Heart left ventricle (tissue), 16 donors: Measurements from ENCODE around the gene NIPAL3. TPM values are rescaled to one million over a fixed set of nuclear protein-coding genes. Genes with fewer than 3 reads are reported as not detected.
A peak's percentile ranks its signal among the peaks of the same experiment; 100 is the strongest.
"Not testable (repeated sequence)": the region's sequence is repeated elsewhere in the genome, so short reads cannot be mapped to it uniquely, and the experiment has no call there.

ENCODE experiments used
- ATAC-seq, 4 donors: fragments of 200-7000 bp; cut with Tn5 transposase; one replicate each; pipeline ENCODE4 v1.9.1; 2020 to 2022; ENCODE audit warnings: moderate library complexity in 4 of 4, mild to moderate bottlenecking in 3 of 4, moderate number of reproducible peaks in 1 of 4
- DNase-seq, 5 donors: peaks; one replicate each; pipeline ENCODE4 v3.0.0-alpha.2; 2020
- H3K27ac ChIP-seq, 12 donors: fragments of 200-600 bp; sonication (generic) in 4 of 12; one replicate each; pipeline versions ENCODE4 v1.5.0 to v1.8.0; 2016 to 2022; ENCODE audit warnings: mild to moderate bottlenecking in 2 of 12
- H3K27me3 ChIP-seq, 9 donors: fragments of 200-600 bp; sonication (generic) in 2 of 9; one replicate each; pipeline versions ENCODE4 v1.5.1 to v1.8.0; 2016 to 2022; ENCODE audit warnings: mild to moderate bottlenecking in 3 of 9
- H3K36me3 ChIP-seq, 9 donors: fragments of 200-600 bp; sonication (generic) in 2 of 9; one replicate each; pipeline versions ENCODE4 v1.5.0 to v1.8.0; 2018 to 2022; ENCODE audit warnings: mild to moderate bottlenecking in 2 of 9
- H3K4me1 ChIP-seq, 12 donors: fragments of 200-600 bp; sonication (generic) in 4 of 12; one replicate each; pipeline versions ENCODE4 v1.5.0 to v1.8.0; 2016 to 2022; ENCODE audit warnings: mild to moderate bottlenecking in 3 of 12
- H3K4me3 ChIP-seq, 12 donors: fragments of 200-600 bp; sonication (generic) in 4 of 12; one replicate each; pipeline versions ENCODE4 v1.5.0 to v1.8.0; 2017 to 2022; ENCODE audit warnings: mild to moderate bottlenecking in 9 of 12, moderate library complexity in 4 of 12
- H3K9me3 ChIP-seq, 12 donors: fragments of 200-600 bp; sonication (generic) in 4 of 12; one replicate each; pipeline versions ENCODE4 v1.5.0 to v1.8.0; 2016 to 2022; ENCODE audit warnings: mild to moderate bottlenecking in 1 of 12
- POLR2A ChIP-seq, 2 donors: fragments of 450-650 bp; IDR thresholded peaks; one replicate each; pipeline ENCODE4 v1.6.1; 2017; ENCODE audit warnings: antibody characterized with exemption in 2 of 2, mild to moderate bottlenecking in 2 of 2, moderate library complexity in 2 of 2
- WGBS, 4 donors: extraction: QIAGEN DNeasy Blood & Tissue Kit in 2 of 4; methylation state at CpG; one replicate each; pipeline versions ENCODE4 v1.1.5 to v1.1.7; 2013 to 2018; 5-methylcytosine and 5-hydroxymethylcytosine counted together
- intact Hi-C, 10 donors: fragments of 100-400 bp; cut with DNase I; formaldehyde crosslinking; loops; one replicate each; pipeline versions ENCODE4 v1.11.1 to v1.14.2; 2022
- polyA plus RNA-seq, 2 donors: library from polyadenylated mRNA; stranded (reverse); fragments of 200-250 nt; gene quantifications; one replicate each; pipeline ENCODE4 v1.2.3, GENCODE V29; 2013
- total RNA-seq, 9 donors: library from RNA; depleted of rRNA in 2 of 9; stranded (reverse); fragments of >200 nt in 2 of 9; fragmentation: NEBNext Ultra II Directional in 3 of 9; extraction: Animal tissue kit (Norgen Biotek cat#: 25700) in 3 of 9; gene quantifications; one replicate each; pipeline versions ENCODE4 v1.1.0 to v1.2.4, GENCODE V29; 2016 to 2023
- TF ChIP-seq, protein P1 (sequence below), 12 donors: fragments of 200-600 bp; sonication (generic) in 4 of 12; IDR thresholded peaks; one replicate each; pipeline versions ENCODE4 v1.5.0 to v1.8.0; 2018 to 2022; ENCODE audit warnings: antibody characterized with exemption in 12 of 12, mild to moderate bottlenecking in 5 of 12
- donor health status: ischemic (EF 13 %, LVEDD 7.1; RV severe dilation, severe dysfunction).
- donor health status: healthy with polysubstance abuse.
- donor health status: DM: no; HTN: yes; CAD: no.
- donor health status: DM: no; HTN: no; CAD: no.
- donor health status: ischemic (EF 25% LVEDD 6.9; RV normal size, moderate dysfunction).
- donor health status: ischemic (EF 25% LVEDD 5.7; RV mildly dilated, moderate dysfunction).
- donor health status: healthy.
- donor health status: DM: yes; HTN: yes; CAD: no.
- donor health status: ischemic (EF 35%, LVEDD 5.7; RV mildly dilated, moderate dysfunction).
- donor health status: nonischemic (EF 11% LVEDD 7.7; RV severe dilation, severe dysfunction).
- donor health status: DM: yes; HTN: yes; CAD: no.
- donor health status: PGD.
- donor health status: ischemic (EF 29% LVEDD 5.4; RV normal size, mild dysfunction).
- donor health status: nonischemic (EF 23%, LVEDD 6.1; RV moderate dilation, normal function).

Gene NIPAL3
- total and polyA plus RNA-seq, 11 donors = 9.8 to 48.3 (median 27.8) TPM

DNA sequence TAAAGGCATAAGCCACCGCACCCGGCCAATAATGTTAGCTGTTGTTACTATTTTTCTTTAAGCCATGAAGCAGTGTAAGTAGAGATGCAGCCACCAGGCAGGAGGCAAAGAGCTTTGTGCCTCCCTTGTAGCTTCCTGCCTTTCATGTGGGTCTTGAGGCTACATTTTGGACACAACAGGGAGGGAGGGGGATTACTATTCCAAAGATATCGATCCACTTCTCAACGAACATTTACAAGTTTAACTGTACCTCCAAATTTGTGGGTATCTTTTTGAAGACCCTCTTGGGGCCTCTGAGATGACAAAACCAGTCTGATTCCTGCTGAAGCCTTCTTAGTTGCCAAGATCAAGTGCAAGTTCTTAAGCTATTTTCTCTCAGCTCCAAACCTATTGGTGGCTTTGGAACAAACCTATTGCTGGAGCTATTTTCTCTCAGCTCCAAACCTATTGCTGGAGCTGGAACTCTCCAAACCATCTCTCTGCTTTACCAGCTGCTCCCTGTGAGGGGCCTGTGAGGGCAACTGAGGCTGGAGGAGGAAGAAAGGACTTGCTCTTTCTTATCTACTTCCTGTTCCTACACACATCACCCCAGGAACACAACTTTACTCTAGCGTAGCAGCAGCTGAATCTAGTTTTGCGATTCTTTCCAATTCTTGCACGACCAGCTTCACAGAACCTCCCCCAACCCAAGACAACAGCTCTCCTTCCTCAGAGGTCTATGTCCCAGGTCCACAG, 70.9 kb downstream of the NIPAL3 start:
- no peak overlapping the region for H3K4me3 ChIP-seq
- peak overlapping the region in 1 of 12 donors; percentile 46 for H3K27ac ChIP-seq
- 76 to 87% (median 83%) methylated on average over 7 of the region's 7 CpGs for WGBS, 4 donors
- TF ChIP-seq, protein P1, sequence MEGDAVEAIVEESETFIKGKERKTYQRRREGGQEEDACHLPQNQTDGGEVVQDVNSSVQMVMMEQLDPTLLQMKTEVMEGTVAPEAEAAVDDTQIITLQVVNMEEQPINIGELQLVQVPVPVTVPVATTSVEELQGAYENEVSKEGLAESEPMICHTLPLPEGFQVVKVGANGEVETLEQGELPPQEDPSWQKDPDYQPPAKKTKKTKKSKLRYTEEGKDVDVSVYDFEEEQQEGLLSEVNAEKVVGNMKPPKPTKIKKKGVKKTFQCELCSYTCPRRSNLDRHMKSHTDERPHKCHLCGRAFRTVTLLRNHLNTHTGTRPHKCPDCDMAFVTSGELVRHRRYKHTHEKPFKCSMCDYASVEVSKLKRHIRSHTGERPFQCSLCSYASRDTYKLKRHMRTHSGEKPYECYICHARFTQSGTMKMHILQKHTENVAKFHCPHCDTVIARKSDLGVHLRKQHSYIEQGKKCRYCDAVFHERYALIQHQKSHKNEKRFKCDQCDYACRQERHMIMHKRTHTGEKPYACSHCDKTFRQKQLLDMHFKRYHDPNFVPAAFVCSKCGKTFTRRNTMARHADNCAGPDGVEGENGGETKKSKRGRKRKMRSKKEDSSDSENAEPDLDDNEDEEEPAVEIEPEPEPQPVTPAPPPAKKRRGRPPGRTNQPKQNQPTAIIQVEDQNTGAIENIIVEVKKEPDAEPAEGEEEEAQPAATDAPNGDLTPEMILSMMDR (IDR thresholded peaks at IDR 0.05) = no peak
- TF ChIP-seq POLR2A (IDR thresholded peaks at IDR 0.05) = no peak
- intact Hi-C loops = no loop called here
- H3K4me1 ChIP-seq = peaks cover 0 to 9% (median 0%) of the 10 kb centered on the region in 12 donors
- peaks cover 0 to 7% (median 0%) of the 10 kb centered on the region in 12 donors for H3K9me3 ChIP-seq
- no peak for DNase-seq
- H3K36me3 ChIP-seq = no peaks in the 10 kb centered on the region
- no peak for ATAC-seq
- peaks cover 0 to 5% (median 0%) of the 10 kb centered on the region in 9 donors for H3K27me3 ChIP-seq

DNA sequence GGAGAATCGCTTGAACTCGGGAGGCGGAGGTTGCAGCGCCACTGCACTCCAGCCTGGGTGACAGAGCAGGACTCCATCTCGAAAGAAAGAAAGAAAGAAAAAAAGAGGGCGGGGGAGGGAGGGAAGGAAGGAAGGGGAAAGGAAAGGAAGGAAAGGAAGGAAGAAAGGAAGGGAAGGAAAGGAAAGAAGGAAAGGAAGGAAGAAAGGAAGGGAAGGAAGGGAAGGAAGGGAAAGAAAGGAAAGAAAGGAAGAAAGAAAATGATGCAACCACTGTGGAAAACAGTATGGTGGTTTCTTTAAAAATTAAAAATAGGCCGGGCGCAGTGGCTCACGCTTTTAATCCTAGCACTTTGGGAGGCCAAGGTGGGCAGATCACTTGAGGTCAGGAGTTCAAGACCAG, 71.9 kb downstream of the NIPAL3 start:
- H3K9me3 ChIP-seq = peaks cover 0 to 7% (median 0%) of the 10 kb centered on the region in 12 donors
- 88 to 95% (median 91%) methylated on average over 9 of the region's 9 CpGs for WGBS, 4 donors
- DNase-seq (no peak), ATAC-seq (no peak)
- H3K27ac ChIP-seq = no peak overlapping the region
- no peak for TF ChIP-seq POLR2A (IDR thresholded peaks at IDR 0.05)
- H3K4me3 ChIP-seq = no peak overlapping the region
- peaks cover 0 to 5% (median 0%) of the 10 kb centered on the region in 9 donors for H3K27me3 ChIP-seq
- no peaks in the 10 kb centered on the region for H3K4me1 ChIP-seq
- intact Hi-C loops = no loop called here
- no peaks in the 10 kb centered on the region for H3K36me3 ChIP-seq

DNA sequence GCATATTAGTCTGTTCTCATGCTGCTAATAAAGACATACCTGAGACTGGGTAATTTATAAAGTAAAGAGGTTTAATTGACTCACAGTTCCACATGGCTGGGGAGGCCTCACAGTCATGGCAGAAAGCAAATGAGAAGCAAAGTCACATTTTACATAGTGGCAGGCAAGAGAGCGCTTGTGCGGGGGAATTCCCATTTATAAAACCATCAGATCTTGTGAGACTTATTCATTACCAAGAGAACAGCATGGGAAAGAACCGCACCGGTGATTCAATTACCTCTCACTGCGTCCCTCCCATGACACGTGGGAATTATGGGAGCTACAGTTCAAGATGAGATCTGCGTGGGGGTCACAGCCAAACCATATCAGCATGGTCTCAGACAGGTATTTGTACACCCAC, 72.6 kb downstream of the NIPAL3 start:
- H3K27ac ChIP-seq, ATAC-seq, DNase-seq, H3K27me3 ChIP-seq, intact Hi-C loops, H3K9me3 ChIP-seq, H3K36me3 ChIP-seq, H3K4me3 ChIP-seq, H3K4me1 ChIP-seq: not testable (repeated sequence)
- WGBS, 4 donors = 92 to 97% (median 95%) methylated on average over 7 of the region's 7 CpGs

DNA sequence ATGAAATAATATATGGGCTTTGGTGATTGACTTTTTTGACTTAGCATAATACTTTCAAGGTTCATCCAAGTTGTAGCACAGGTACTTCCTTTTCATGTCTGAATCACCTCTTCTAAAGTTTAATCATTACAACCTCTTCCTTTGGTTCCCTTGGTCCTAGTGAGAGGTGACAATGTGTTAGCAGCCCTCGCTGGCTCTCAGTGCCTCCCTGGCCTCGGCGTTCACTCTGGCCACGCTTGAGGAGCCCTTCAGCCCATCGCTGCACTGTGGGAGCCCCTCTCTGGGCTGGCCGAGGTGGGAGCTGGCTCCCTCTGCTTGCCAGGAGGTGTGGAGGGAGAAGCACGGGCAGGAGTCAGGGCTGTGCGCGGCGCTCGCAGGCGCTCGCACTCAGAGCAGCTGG, 74.1 kb downstream of the NIPAL3 start:
- Histone ChIP-seq H3K36me3 (no peaks in the 10 kb centered on the region), H3K27ac (no peak overlapping the region), H3K9me3 (peaks cover 0 to 7% (median 0%) of the 10 kb centered on the region in 12 donors), H3K4me3 (no peak overlapping the region), H3K27me3 (peaks cover 0 to 5% (median 0%) of the 10 kb centered on the region in 9 donors), H3K4me1 (no peaks in the 10 kb centered on the region)
- WGBS, 4 donors = 89 to 94% (median 93%) methylated on average over 9 to 13 of the region's 13 CpGs
- intact Hi-C loops = no loop called here
- TF ChIP-seq POLR2A (IDR thresholded peaks at IDR 0.05) = no peak
- TF ChIP-seq, protein P1 (IDR thresholded peaks at IDR 0.05) = no peak
- ATAC-seq = no peak
- DNase-seq = no peak

DNA sequence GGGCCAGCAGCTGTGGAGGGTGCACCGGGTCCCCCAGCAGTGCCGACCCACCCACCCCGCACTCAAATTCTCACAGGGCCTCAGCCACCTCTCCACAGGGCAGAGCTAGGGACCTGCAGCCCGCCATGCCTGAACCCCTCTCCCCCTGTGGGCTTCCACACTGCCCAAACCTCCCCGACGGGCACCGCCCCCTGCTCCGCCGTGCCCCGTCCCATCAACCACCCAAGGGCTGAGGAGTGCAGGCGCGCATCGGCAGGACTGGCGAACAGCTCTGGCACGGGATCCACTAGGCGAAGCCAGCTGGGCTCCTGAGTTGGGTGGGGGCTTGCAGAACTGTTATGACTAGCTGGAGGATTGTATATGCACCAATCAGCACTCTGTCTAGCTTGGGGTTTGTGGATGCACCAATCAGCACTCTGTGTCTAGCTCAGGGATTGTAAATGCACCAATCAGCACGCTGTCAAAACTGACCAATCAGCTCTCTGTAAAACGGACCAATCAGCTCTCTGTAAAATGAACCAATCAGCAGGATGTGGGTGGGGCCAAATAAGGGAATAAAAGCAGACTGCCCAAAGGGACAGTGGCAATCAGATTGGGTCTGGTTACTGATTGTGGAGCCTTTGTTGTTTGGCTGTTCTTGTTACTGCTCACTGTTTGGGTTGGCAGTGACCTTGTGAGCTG, 74.6 kb downstream of the NIPAL3 start:
- TF ChIP-seq, protein P1 (IDR thresholded peaks at IDR 0.05) = no peak
- TF ChIP-seq POLR2A (IDR thresholded peaks at IDR 0.05) = no peak
- Histone ChIP-seq H3K9me3 (peaks cover 0 to 7% (median 0%) of the 10 kb centered on the region in 12 donors), H3K36me3 (no peaks in the 10 kb centered on the region), H3K4me1 (no peaks in the 10 kb centered on the region), H3K27ac (no peak overlapping the region), H3K27me3 (peaks cover 0 to 5% (median 0%) of the 10 kb centered on the region in 9 donors), H3K4me3 (no peak overlapping the region)
- DNase-seq = no peak
- ATAC-seq = no peak
- intact Hi-C loops = no loop called here
- 93 to 98% (median 98%) methylated on average over 7 to 18 of the region's 18 CpGs for WGBS, 4 donors
